GM12872 (cell line): ENCODE measurements around the gene AP1S3.

Source experiments
- CTCF ChIP-seq: IDR thresholded peaks from 3 replicates; pipeline ENCODE4 v1.5.1; 2011; ENCODE audit warnings: low read depth, mild to moderate bottlenecking, low read length, moderate library complexity; ENCODE audit not compliant: insufficient read depth

Gene AP1S3

DNA sequence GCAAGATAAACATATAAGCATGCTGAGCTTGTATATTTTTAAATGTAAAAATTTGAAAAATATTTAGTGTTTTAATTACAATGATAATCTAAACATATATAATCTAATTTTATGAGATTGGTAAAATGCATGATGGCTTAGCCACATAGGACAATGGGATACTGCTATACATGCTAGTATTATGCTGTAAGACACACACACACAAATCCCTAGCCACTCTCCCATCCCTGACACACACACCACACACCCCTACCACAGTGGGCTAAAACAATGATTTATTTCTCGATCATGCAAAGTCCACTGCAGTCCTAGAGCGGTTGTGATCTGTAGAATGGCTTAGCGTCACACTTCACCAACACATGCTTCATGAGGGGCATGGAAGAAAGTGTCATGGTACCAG is 36.3 kb upstream of the AP1S3 start:
- TF ChIP-seq CTCF: no peak

DNA sequence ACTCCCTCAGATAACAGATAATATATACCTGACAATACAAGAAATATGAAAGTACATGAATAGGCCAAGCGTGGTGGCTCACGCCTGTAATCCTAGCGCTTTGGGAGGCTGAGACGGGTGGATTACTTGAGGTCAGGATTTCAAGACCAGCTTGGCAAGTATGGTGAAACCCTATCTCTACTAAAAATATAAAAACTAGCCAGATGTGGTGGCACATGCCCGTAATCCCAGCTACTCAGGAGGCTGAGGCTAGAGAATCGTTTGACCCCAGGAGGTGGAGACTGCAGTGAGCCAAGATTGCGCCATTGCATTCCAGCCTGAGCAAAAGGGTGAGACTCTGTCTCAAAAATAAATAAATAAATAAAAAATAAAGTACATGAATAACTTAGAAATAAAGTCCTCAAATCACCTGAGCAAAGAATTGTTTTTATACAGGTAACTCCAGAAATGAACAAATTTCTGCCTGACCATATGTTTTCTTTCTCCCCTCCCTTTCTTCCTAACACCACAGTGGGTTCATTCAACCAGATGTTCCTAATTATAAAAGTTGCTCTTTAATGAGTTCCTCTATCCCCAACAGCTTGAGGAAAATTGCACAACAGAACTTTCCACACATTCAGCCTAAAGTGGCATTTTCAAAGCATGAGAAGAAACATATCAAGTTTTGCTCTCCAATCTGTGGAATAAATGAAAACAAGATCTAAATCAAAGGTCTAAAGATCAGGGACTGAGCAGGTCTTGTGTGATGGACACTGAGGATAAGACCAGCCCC is 33.6 kb upstream of the AP1S3 start:
- no peak for TF ChIP-seq CTCF

GRCh38 chr2:223868005-223868404 is 30.6 kb upstream of the AP1S3 start:
- TF ChIP-seq CTCF: no peak

DNA sequence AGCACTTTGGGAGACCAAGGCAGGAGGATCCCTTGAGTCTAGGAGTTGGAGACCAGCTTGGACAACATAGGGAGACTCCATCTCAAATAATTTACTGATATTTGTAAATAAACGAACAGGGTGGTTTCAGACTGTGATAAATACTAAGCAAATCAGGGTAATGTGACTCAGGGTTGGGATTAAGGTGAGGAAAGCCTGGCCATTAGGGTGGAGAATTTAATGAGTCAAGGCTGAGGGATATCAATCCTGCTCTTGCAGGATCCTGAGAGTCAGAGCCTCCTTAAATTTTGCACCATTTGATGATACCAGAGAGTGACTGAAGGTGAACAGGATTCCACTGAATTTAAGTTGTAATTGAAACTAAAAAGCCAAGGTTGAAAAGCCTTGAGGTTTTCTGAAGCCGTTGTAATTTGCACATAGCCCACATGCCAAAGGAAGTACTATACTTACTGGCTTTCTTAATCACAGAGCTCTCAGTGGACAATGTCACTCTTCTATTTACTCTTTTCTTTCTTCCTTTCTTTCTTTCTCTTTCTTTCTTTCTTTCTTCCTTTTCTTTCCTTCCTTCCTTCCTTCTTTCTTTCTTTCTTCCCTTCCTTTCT is 28.6 kb upstream of the AP1S3 start:
- TF ChIP-seq CTCF: no peak

DNA sequence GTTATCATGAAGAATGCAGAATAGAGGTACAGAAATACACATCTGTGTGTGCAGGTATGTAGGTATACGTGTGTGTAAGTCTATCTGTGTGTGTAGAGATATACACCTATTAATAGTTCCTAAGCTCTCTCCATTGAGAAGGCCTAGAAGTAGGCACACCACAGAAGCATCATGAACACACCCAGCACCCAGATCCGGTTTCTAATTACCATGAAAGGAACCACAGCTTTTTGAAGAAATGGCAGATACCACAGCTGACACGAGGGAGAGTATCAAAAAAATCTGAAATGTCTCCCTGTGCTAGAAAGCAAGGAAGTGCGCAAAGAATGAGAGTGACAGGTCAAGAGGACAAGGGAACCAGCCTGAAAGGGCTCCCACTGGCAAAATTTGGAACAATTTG is 27.7 kb upstream of the AP1S3 start:
- TF ChIP-seq CTCF: no peak

DNA sequence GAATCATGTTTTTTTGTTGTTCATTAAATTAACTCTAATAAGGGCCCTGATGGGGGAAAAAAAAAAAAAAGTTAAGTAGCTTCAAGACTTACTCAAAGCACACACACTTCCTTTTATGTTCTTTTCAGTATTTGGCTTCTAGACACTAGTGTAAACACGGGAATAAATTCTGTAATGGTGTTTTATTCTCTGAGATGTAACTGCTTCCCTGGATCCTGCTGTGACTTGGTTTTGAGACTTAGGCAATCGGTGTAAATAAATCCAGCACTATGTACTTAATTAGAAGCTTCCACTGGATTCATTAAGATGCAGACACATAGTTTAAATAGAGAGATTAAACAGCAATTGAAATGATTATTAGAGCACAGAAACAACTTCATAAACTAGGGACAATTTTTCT is 26.1 kb upstream of the AP1S3 start:
- no peak for TF ChIP-seq CTCF

- no peak for TF ChIP-seq CTCF
Measured at GRCh38 chr2:223860809-223861738, 23.7 kb upstream of the AP1S3 start.
